Epithelial cell of esophagus (primary cell): ENCODE results near the gene CSNK1D.

Source experiments
- DNase-seq: peaks from one replicate; pipeline ENCODE4 v3.0.0; 2010; ENCODE audit warnings: low read depth
- H3K4me3 ChIP-seq: 2 replicates; pipeline ENCODE4 v1.5.1; 2011; ENCODE audit warnings: mild to moderate bottlenecking, low read length, control low read depth
- CTCF ChIP-seq: IDR thresholded peaks from 2 replicates; pipeline ENCODE4 v1.5.1; 2011; ENCODE audit warnings: low read depth, mild to moderate bottlenecking, low read length, control low read depth, inconsistent platforms; ENCODE audit not compliant: insufficient read depth; ENCODE audit errors: missing control alignments

CSNK1D gene

GRCh38 chr17:82287868-82288801, 14.6 kb upstream of the CSNK1D start:
- DNase-seq: peak; percentile 92
- TF ChIP-seq CTCF: no peak
- peak overlapping the region; percentile 4 for H3K4me3 ChIP-seq

GRCh38 chr17:82287013-82287867, 13.7 kb upstream of the CSNK1D start:
- TF ChIP-seq CTCF: no peak
- no peak overlapping the region for H3K4me3 ChIP-seq
- DNase-seq: no peak

- peak; percentile 69 for DNase-seq
- H3K4me3 ChIP-seq: no peak overlapping the region
- TF ChIP-seq CTCF: no peak
These were observed 11.6 kb upstream of the CSNK1D start for GRCh38 chr17:82285141-82285540.

GRCh38 chr17:82283208-82283749, 9.8 kb upstream of the CSNK1D start:
- no peak overlapping the region for H3K4me3 ChIP-seq
- DNase-seq: peak; percentile 85
- no peak for TF ChIP-seq CTCF

- no peak for TF ChIP-seq CTCF
- DNase-seq: peak; percentile 52
- H3K4me3 ChIP-seq: no peak overlapping the region
These were observed 9.0 kb upstream of the CSNK1D start for GRCh38 chr17:82282239-82283207.

GRCh38 chr17:82281502-82282238, 8.2 kb upstream of the CSNK1D start:
- H3K4me3 ChIP-seq: no peak overlapping the region
- peak; percentile 93 for DNase-seq
- TF ChIP-seq CTCF: no peak
